Panc1 (cell line): Measurements from ENCODE around the gene IMPG1.

Experiments used
- POLR2AphosphoS5 ChIP-seq: IDR thresholded peaks from 2 replicates; pipeline ENCODE4 v1.6.1; 2012; ENCODE audit warnings: mild to moderate bottlenecking, low read depth, low read length, moderate library complexity
- REST ChIP-seq, 2 experiments: IDR thresholded peaks; 2 replicates each; pipeline ENCODE4 v1.6.1; 2011 to 2012; ENCODE audit warnings: low read depth in 2 of 2, control low read depth in 1 of 2, low read length in 1 of 2, mild to moderate bottlenecking in 1 of 2, moderate library complexity in 1 of 2; ENCODE audit not compliant: insufficient read depth in 1 of 2
- TF ChIP-seq, protein P1 (sequence below): fragments of 450-650 bp; IDR thresholded peaks from 2 replicates; pipeline ENCODE4 v1.5.1; 2017; ENCODE audit warnings: mild to moderate bottlenecking

GRCh38 chr6:75907444-75907843 lies 165.0 kb downstream of the IMPG1 start:
- TF ChIP-seq, protein P1, sequence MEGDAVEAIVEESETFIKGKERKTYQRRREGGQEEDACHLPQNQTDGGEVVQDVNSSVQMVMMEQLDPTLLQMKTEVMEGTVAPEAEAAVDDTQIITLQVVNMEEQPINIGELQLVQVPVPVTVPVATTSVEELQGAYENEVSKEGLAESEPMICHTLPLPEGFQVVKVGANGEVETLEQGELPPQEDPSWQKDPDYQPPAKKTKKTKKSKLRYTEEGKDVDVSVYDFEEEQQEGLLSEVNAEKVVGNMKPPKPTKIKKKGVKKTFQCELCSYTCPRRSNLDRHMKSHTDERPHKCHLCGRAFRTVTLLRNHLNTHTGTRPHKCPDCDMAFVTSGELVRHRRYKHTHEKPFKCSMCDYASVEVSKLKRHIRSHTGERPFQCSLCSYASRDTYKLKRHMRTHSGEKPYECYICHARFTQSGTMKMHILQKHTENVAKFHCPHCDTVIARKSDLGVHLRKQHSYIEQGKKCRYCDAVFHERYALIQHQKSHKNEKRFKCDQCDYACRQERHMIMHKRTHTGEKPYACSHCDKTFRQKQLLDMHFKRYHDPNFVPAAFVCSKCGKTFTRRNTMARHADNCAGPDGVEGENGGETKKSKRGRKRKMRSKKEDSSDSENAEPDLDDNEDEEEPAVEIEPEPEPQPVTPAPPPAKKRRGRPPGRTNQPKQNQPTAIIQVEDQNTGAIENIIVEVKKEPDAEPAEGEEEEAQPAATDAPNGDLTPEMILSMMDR, result no peak
- TF ChIP-seq REST (IDR thresholded peaks at IDR 0.05; ENCODE audit: insufficient read depth in 1 of 2, low read depth in 2 of 2, low read length in 1 of 2) (no peak), POLR2AphosphoS5 (no peak)
